Type B pancreatic cell (in vitro differentiated cells): ENCODE measurements around the gene COL23A1. TPM values are rescaled to one million over a fixed set of nuclear protein-coding genes. Genes with fewer than 3 reads are reported as not detected.

Experiments used
- DNase-seq: peaks from one replicate; pipeline ENCODE4 v3.0.0; 2021; ENCODE audit warnings: mixed read lengths; ENCODE audit not compliant: unreplicated experiment; ENCODE audit errors: extremely low spot score
- H3K27ac Mint-ChIP-seq: 2 replicates; pipeline ENCODE4 v1.8.0; 2021; ENCODE audit warnings: mild to moderate bottlenecking, mixed read lengths
- H3K27me3 Mint-ChIP-seq: 2 replicates; pipeline ENCODE4 v1.8.0; 2021; ENCODE audit warnings: mixed read lengths
- H3K36me3 Mint-ChIP-seq: 2 replicates; pipeline ENCODE4 v1.8.0; 2021; ENCODE audit warnings: mixed read lengths
- H3K4me1 Mint-ChIP-seq: one replicate; pipeline ENCODE4 v1.8.0; 2021; ENCODE audit warnings: mixed read lengths; ENCODE audit not compliant: unreplicated experiment
- H3K4me3 Mint-ChIP-seq: 2 replicates; pipeline ENCODE4 v1.8.0; 2021; ENCODE audit warnings: mild to moderate bottlenecking, mixed read lengths
- H3K9me3 Mint-ChIP-seq: 2 replicates; pipeline ENCODE4 v1.8.0; 2021; ENCODE audit warnings: mixed read lengths
- CTCF ChIP-seq: fragments of 200-600 bp; sonication (generic); conservative IDR thresholded peaks from 2 replicates; pipeline ENCODE4 v1.5.0; 2021; ENCODE audit warnings: antibody characterized with exemption, mild to moderate bottlenecking
- total RNA-seq: library from RNA; stranded (reverse); gene quantifications from 2 replicates; pipeline ENCODE4 v1.2.1, GENCODE V29; 2021; ENCODE audit warnings: low replicate concordance

Gene COL23A1
- total RNA-seq, 1 donor from 2014 or later, result 15.5 TPM

GRCh38 chr5:178514851-178515418 is 75.3 kb downstream of the COL23A1 start:
- Mint-ChIP-seq H3K27ac (no peak overlapping the region), H3K36me3 (peaks cover 9% of the 10 kb centered on the region), H3K4me3 (no peak overlapping the region), H3K27me3 (peaks cover 9% of the 10 kb centered on the region), H3K4me1 (peaks cover 6% of the 10 kb centered on the region), H3K9me3 (peaks cover 4% of the 10 kb centered on the region)
- no peak for DNase-seq
- TF ChIP-seq CTCF, result no peak

- no peak overlapping the region for H3K4me3 Mint-ChIP-seq
- H3K27ac Mint-ChIP-seq, result no peak overlapping the region
- H3K4me1 Mint-ChIP-seq, result peaks cover 6% of the 10 kb centered on the region
- peaks cover 15% of the 10 kb centered on the region for H3K9me3 Mint-ChIP-seq
- TF ChIP-seq CTCF, result no peak
- H3K27me3 Mint-ChIP-seq, result peaks cover 6% of the 10 kb centered on the region
- no peak for DNase-seq
- H3K36me3 Mint-ChIP-seq, result peaks cover 3% of the 10 kb centered on the region
Observed at GRCh38 chr5:178511172-178511571, 79.0 kb downstream of the COL23A1 start.

GRCh38 chr5:178509491-178510057 is 80.6 kb downstream of the COL23A1 start:
- TF ChIP-seq CTCF, result no peak
- Mint-ChIP-seq H3K4me1 (peaks cover 10% of the 10 kb centered on the region), H3K27me3 (peaks cover 6% of the 10 kb centered on the region), H3K4me3 (no peak overlapping the region), H3K27ac (no peak overlapping the region), H3K9me3 (peaks cover 15% of the 10 kb centered on the region), H3K36me3 (peaks cover 3% of the 10 kb centered on the region)
- no peak for DNase-seq

GRCh38 chr5:178507151-178507932 is 82.9 kb downstream of the COL23A1 start:
- Mint-ChIP-seq H3K27me3 (peaks cover 3% of the 10 kb centered on the region), H3K9me3 (peaks cover 11% of the 10 kb centered on the region), H3K36me3 (no peaks in the 10 kb centered on the region), H3K4me3 (no peak overlapping the region), H3K27ac (no peak overlapping the region), H3K4me1 (peaks cover 11% of the 10 kb centered on the region)
- DNase-seq, result no peak
- TF ChIP-seq CTCF, result no peak

- Mint-ChIP-seq H3K4me3 (no peak overlapping the region), H3K4me1 (peaks cover 5% of the 10 kb centered on the region), H3K9me3 (peaks cover 11% of the 10 kb centered on the region), H3K36me3 (no peaks in the 10 kb centered on the region), H3K27ac (no peak overlapping the region), H3K27me3 (no peaks in the 10 kb centered on the region)
- no peak for DNase-seq
- TF ChIP-seq CTCF, result no peak
Observed at GRCh38 chr5:178505639-178506407, 84.4 kb downstream of the COL23A1 start.
